Activated naive CD8-positive, alpha-beta T cell treated with anti-CD3 and anti-CD28 coated beads, Interleukin-2, amount 10 ng/mL, durations not matched to agents 7 days and 5 days (primary cell): Measurements from ENCODE around the gene APC2. TPM values are rescaled to one million over a fixed set of nuclear protein-coding genes. Genes with fewer than 3 reads are reported as not detected.
A peak's percentile ranks its signal among the peaks of the same experiment; 100 is the strongest.

Experiments
- ATAC-seq: fragments of 150-1000 bp; cut with Tn5 transposase; one replicate; pipeline ENCODE4 v1.10.0; 2021; ENCODE audit warnings: low read depth, moderate library complexity
- POLR2A ChIA-PET: fragments of 350-600 bp; sonication (Branson Sonifier 250); formaldehyde crosslinking; loops from one replicate; lab custom pipeline; 2021; ENCODE audit warnings: antibody characterized with exemption; lab: Charles Lee
- DNase-seq: peaks from one replicate; pipeline ENCODE4 v3.0.0; 2021
- H3K27ac Mint-ChIP-seq: one replicate; pipeline ENCODE4 v1.8.0; 2022; ENCODE audit warnings: mild to moderate bottlenecking, mixed read lengths
- H3K27me3 Mint-ChIP-seq: one replicate; pipeline ENCODE4 v1.8.0; 2022; ENCODE audit warnings: mild to moderate bottlenecking, moderate library complexity, mixed read lengths
- H3K36me3 Mint-ChIP-seq: one replicate; pipeline ENCODE4 v1.8.0; 2021; ENCODE audit warnings: mild to moderate bottlenecking, mixed read lengths
- H3K4me1 Mint-ChIP-seq: one replicate; pipeline ENCODE4 v1.8.0; 2021; ENCODE audit warnings: mixed read lengths
- H3K4me3 Mint-ChIP-seq: one replicate; pipeline ENCODE4 v1.8.0; 2022; ENCODE audit warnings: mild to moderate bottlenecking, moderate library complexity, mixed read lengths
- H3K9me3 Mint-ChIP-seq: one replicate; pipeline ENCODE4 v1.8.0; 2021; ENCODE audit warnings: mixed read lengths
- total RNA-seq, 2 experiments: library from RNA; stranded (reverse); gene quantifications; one replicate each; pipeline ENCODE4 v1.2.3, GENCODE V29; 2021

APC2 gene, protein sequence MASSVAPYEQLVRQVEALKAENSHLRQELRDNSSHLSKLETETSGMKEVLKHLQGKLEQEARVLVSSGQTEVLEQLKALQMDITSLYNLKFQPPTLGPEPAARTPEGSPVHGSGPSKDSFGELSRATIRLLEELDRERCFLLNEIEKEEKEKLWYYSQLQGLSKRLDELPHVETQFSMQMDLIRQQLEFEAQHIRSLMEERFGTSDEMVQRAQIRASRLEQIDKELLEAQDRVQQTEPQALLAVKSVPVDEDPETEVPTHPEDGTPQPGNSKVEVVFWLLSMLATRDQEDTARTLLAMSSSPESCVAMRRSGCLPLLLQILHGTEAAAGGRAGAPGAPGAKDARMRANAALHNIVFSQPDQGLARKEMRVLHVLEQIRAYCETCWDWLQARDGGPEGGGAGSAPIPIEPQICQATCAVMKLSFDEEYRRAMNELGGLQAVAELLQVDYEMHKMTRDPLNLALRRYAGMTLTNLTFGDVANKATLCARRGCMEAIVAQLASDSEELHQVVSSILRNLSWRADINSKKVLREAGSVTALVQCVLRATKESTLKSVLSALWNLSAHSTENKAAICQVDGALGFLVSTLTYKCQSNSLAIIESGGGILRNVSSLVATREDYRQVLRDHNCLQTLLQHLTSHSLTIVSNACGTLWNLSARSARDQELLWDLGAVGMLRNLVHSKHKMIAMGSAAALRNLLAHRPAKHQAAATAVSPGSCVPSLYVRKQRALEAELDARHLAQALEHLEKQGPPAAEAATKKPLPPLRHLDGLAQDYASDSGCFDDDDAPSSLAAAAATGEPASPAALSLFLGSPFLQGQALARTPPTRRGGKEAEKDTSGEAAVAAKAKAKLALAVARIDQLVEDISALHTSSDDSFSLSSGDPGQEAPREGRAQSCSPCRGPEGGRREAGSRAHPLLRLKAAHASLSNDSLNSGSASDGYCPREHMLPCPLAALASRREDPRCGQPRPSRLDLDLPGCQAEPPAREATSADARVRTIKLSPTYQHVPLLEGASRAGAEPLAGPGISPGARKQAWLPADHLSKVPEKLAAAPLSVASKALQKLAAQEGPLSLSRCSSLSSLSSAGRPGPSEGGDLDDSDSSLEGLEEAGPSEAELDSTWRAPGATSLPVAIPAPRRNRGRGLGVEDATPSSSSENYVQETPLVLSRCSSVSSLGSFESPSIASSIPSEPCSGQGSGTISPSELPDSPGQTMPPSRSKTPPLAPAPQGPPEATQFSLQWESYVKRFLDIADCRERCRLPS (N-terminal part only)
- total RNA-seq = under 1 TPM; 0.06 to 0.11 TPM

DNA sequence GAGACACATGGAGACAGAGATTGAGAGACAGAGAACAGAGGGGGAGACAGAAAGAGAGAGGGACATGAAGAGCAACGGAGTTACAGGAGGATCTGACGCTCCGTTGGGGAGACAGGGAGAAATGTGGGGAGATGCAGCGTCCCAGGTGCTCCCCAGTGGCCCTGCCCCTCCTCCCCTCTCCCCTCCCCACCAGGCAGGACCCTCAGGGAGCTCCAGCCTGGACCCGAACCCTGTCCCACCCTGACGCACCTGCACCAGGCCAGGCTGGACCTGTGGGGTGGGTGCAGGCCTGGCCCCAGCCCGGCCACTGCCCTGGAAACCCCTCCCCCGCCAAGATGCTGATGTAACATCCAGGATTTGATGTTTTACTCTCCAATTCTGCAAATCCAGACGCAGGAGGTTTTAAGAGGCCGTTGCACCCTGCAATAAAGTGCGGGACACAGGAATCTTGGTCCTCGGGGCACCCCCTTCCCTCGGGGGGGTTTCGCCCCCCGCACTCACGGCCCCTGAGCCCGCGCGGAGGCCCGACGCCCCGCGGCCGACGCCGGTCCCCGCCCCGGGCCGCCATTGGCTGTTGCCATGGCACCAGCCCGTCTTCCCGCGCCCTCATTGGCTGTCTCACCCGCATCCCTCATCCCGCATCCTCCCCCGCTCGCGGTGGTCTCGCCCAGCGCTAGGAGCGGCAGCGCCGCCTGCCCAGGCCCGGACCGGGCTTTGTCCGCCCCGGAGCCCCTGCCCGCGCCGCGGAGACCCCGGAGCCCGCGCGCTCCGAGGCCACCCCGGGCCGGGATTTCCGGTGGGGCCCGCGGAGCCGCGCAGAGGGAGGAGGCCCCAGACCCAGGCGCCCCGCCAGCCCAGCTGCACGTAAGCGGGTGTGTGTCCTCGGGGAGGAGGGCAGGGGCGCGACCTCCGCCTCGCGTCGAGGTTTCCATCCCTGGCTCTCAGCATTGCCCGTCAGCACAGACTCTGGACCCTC lies at the start of gene APC2:
Gene APC2, plus strand, starts transcription at position 655 of the 976 bp plus-strand sequence. CDS start 2,881 bp downstream, outside the sequence.
- H3K27ac Mint-ChIP-seq = no peak within 1 kb of the TSS
- H3K36me3 Mint-ChIP-seq = no peaks in the 10 kb centered on the region
- DNase-seq (no peak), ATAC-seq (peak; percentile 11)
- peaks cover 4% of the 10 kb centered on the region for H3K4me1 Mint-ChIP-seq
- peaks cover 58% of the 10 kb centered on the region for H3K27me3 Mint-ChIP-seq
- no peaks in the 10 kb centered on the region for H3K9me3 Mint-ChIP-seq
- POLR2A ChIA-PET = no interaction called here
- no peak within 1 kb of the TSS for H3K4me3 Mint-ChIP-seq

DNA sequence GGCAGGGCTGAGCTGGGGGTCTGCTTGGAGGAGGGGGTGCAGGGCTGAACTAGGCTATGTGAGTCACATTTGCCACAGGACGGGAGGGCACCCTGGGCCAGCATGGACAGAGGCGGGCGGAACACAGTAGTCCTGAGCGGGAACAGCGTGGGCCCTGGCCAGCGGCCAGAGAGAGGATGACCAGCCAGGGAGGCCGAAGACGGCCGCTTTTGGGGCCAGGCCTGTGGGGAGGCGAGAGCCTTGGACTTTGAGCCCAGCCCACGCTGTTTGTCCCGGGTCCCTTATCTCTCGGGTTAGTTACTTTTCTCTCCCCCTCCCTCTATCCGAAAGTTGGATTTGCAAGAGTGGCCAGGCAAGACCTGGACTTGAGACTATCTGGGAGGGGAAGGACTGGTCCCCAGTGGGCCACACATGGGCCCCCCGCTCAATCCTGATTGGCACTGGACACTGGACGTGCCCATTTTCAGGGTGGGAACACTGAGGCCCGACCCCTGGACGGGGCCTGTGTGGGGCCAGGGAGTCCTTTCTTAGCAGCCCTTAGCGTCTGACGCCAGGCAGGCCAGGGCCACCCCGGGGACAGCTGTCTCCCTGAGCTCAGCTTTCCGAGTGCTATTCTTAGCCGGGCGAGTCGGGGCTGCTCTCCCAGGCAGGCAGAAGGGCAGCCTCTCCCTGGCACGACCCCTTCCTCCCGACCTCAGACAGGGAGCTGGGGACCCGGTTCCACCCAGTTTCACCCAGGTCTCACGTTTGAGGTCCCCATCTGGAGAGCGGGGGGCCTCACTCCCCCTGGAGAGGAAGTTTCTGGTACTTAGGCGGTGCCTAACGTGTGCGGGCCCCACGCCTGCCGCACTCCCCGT lies 49.4 kb upstream of the APC2 start:
- Mint-ChIP-seq H3K27me3 (peaks cover 4% of the 10 kb centered on the region), H3K36me3 (no peaks in the 10 kb centered on the region), H3K4me1 (peaks cover 7% of the 10 kb centered on the region), H3K4me3 (peak overlapping the region; percentile 69), H3K9me3 (no peaks in the 10 kb centered on the region), H3K27ac (no peak overlapping the region)
- DNase-seq (no peak), ATAC-seq (peak; percentile 21)
- POLR2A ChIA-PET = no interaction called here

DNA sequence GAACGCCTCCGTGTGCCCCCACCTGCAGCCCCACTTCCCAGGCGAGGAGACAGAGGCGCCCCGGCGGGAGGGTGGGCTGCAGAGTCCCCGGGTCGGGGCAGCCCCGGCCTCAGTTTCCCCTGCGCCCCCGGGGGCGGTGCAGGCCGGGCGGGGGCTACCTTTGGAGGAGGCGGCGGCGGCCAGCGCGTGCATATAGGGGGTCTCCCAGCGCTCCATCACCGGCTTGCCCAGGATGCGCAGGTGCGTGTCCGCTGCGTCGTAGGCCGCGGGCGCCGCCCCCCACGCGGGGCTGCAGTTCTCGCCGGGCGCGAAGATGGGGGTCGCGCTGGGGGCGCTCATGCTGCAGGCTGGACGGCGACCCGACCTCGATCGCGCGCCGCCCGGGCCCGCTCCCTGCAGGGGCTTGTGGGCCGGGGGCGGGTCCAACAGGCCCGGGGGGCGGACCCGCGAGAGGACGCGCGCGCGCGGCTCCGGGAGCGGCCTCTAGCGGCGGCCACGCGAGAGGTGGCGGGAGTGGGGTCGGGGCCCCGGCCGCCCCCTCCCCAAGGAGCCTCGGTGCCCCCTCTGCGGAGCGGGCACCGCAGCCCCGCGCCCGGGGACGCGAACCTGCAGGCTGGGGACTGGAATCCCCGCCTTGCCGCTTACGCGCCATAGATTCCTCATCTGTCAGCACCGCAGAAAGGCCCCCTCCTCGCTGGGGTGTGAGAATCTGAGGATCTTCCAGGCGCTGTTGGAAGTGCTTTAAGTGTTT lies 48.6 kb upstream of the APC2 start, which contains the start of gene GAMT:
Gene GAMT, minus strand, starts transcription at position 405 of the 751 bp plus-strand sequence. Its CDS starts 66 bp downstream, at position 339.
- Mint-ChIP-seq H3K4me3 (peak within 1 kb of the TSS; percentile 69), H3K27me3 (peaks cover 4% of the 10 kb centered on the region), H3K36me3 (no peaks in the 10 kb centered on the region), H3K9me3 (no peaks in the 10 kb centered on the region), H3K4me1 (peaks cover 6% of the 10 kb centered on the region), H3K27ac (no peak within 1 kb of the TSS)
- POLR2A ChIA-PET = interaction anchor here (0.5 kb wide), 1 partner anchor 492 kb away, joined by 3 read pairs; no protein-coding TSS in a partner anchor
- ATAC-seq (peak; percentile 59), DNase-seq (peak; percentile 77)

DNA sequence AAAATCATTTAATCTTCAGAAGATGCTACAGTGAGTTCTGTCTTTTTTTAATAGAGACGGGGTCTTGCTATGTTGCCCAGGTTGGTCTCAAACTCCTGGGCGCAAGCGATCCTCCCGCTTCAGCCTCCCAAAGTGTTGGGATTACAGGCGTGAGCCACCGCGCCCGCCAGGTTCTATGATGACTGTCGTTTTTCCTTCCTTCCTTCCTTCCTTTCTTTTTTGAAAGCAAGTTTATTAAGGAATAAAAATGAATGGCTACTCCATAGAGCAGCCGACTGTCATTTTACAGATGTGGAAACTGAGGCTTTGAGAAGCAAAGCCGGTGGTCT lies 48.1 kb upstream of the APC2 start:
- no peak overlapping the region for H3K27ac Mint-ChIP-seq
- ATAC-seq (no peak), DNase-seq (no peak)
- peaks cover 4% of the 10 kb centered on the region for H3K27me3 Mint-ChIP-seq
- H3K4me1 Mint-ChIP-seq = peaks cover 10% of the 10 kb centered on the region
- no peaks in the 10 kb centered on the region for H3K9me3 Mint-ChIP-seq
- peak overlapping the region; percentile 68 for H3K4me3 Mint-ChIP-seq
- POLR2A ChIA-PET = interaction anchor here (0.5 kb wide), 1 partner anchor 492 kb away, joined by 3 read pairs; no protein-coding TSS in a partner anchor
- no peaks in the 10 kb centered on the region for H3K36me3 Mint-ChIP-seq

DNA sequence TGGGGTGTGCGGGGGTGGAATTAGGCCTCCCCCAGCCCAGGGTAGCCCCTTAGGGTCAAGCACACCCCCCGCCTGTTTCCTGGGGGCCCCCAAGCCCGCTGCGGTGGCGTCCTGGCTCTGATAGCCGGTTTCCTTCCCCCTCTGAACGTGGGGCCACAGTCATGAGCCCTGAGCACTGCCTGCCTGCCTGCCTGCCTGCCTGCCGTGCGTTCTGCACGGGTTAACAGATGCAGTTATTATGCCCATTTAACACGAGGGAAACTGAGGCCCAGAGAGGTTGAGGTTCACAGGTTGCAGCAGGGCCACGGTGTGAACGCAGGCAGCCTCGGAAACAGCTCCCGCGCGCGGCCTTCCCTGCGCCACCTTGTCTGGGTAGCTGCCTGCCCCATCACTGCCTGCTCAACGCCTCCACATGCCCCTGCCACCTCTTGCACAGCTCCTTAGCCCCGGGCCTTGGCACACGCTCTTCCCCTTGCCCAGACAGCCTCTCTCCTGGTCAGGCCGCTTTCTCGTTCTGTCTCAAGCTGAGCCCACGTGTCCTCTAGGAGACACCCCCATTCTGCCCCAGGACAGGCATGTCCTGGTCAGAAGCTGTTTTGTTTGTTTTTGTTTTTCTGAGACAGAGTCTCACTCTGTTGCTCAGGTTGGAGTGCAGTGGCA lies 47.4 kb upstream of the APC2 start:
- POLR2A ChIA-PET = interaction anchor here (0.7 to 1.4 kb wide), 3 partner anchors 19 to 40 kb away, joined by 3 to 6 read pairs (median 4); no protein-coding TSS in a partner anchor
- DNase-seq = no peak
- H3K27me3 Mint-ChIP-seq = peaks cover 4% of the 10 kb centered on the region
- no peaks in the 10 kb centered on the region for H3K36me3 Mint-ChIP-seq
- H3K9me3 Mint-ChIP-seq = no peaks in the 10 kb centered on the region
- no peak for ATAC-seq
- H3K4me3 Mint-ChIP-seq = peak overlapping the region; percentile 67
- peaks cover 10% of the 10 kb centered on the region for H3K4me1 Mint-ChIP-seq
- no peak overlapping the region for H3K27ac Mint-ChIP-seq

DNA sequence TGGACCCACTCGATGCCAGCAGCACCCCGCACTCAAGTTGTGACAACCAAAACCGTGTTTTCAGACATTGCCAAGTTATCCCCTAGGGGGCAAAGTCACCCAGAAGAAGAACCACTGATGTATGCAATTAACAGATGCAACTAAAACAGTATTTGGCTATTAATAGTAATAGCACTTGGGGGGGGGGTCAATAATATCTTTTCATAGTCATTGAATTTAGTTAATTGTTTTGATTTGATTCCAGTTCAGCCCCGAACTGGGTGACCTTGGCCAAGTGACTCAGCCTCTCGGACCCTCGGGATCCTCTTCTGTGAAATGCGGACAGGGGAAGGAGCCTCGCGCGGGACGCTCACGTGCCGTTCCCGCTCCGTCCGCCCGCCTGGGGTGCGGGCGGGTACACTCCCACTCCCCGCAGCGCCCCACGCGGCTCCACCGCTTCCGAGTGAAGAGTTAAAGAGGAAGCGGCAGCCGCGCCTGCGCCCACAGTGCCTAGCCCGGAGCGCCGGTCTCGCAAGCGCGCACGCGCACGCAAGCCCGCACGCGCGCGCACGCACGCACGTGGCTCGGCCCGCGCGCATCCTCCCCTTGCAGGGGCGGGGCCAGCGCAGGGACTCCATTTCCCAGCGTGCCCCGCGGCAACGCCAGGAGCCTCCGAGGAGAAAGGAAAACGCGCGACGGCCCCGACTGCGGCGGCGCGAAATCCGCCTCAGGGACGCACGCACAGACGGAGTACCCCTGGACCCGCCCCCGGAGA lies 43.0 kb upstream of the APC2 start:
- no peaks in the 10 kb centered on the region for H3K9me3 Mint-ChIP-seq
- H3K36me3 Mint-ChIP-seq = peaks cover 12% of the 10 kb centered on the region
- ATAC-seq (peak; percentile 81), DNase-seq (peak; percentile 100)
- peak overlapping the region; percentile 72 for H3K4me3 Mint-ChIP-seq
- POLR2A ChIA-PET = no interaction called here
- H3K27me3 Mint-ChIP-seq = peaks cover 4% of the 10 kb centered on the region
- H3K4me1 Mint-ChIP-seq = peaks cover 36% of the 10 kb centered on the region
- H3K27ac Mint-ChIP-seq = peak overlapping the region; percentile 82

GRCh38 chr19:1407528-1408299 lies 42.2 kb upstream of the APC2 start, which contains the start of gene DAZAP1:
TSS of gene DAZAP1 (plus strand) at chr19:1407586. CDS start at chr19:1407774, 188 bp downstream.
- POLR2A ChIA-PET = no interaction called here
- Mint-ChIP-seq H3K4me3 (peak within 1 kb of the TSS; percentile 94), H3K36me3 (peaks cover 15% of the 10 kb centered on the region), H3K27me3 (peaks cover 3% of the 10 kb centered on the region), H3K4me1 (peaks cover 38% of the 10 kb centered on the region), H3K27ac (peak within 1 kb of the TSS; percentile 82), H3K9me3 (no peaks in the 10 kb centered on the region)
- DNase-seq (peak; percentile 70), ATAC-seq (peak; percentile 16)

DNA sequence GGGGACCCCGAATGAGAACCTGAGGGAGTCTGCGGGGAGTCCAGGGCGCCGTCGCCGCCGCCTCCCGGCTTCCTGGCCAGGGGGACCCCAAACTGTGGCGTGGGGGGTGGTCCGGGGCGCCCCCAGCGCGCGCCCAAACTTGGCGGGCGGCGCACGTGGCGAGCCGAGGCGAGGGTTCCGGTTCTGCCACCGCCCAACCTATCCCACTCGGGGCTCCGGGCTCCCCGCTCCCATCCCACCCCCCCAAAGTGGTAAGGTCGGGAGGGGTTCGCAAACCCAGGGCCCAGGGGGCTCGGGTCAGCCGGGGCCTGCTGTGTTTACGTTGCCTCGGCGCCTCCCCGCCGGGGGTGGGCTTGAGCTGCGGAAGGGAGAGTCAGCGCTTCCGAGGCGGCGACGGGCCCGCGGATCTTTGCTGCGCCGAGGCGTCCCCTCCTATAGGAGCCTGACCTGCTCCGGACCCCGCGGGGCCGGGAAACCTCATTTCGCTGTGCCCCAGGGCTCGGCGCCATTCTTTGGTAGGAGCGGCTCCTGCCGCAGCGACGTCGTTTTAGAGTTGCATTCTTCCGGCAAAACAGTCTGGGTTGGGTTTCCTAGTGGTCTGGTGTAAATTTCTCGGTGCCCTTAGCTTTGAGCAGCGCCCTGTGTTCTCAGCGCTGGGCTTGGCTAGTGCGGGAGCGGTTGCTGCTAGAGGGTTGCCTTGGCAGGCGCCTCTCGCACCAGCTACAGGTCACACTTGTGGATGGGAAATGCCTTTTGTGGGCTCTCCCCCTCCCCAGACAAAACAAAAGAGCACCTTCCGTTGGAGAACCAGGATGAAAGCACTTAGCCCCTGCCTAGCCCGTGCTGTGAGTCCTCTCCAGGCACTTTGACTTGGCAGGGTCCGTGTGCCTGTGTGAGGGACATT lies 41.4 kb upstream of the APC2 start:
- Mint-ChIP-seq H3K9me3 (no peaks in the 10 kb centered on the region), H3K36me3 (peaks cover 15% of the 10 kb centered on the region), H3K4me3 (peak overlapping the region; percentile 94), H3K4me1 (peaks cover 36% of the 10 kb centered on the region), H3K27me3 (no peaks in the 10 kb centered on the region), H3K27ac (peak overlapping the region; percentile 94)
- POLR2A ChIA-PET = interaction anchor here (0.8 to 2.1 kb wide), 4 partner anchors 28 to 139 kb away, joined by 3 to 12 read pairs (median 8); partner anchors contain the start of gene CIRBP
- DNase-seq = peak; percentile 74
- ATAC-seq = peak; percentile 26
